Measurements from ENCODE around the gene ALOXE3. TPM values are rescaled to one million over a fixed set of nuclear protein-coding genes. Genes with fewer than 3 reads are reported as not detected.

The ALOXE3 gene
- total and polyA plus RNA-seq, 12 donors, result not detected

GRCh38 chr17:8100763-8101162, 17.6 kb downstream of the ALOXE3 start:
- Histone ChIP-seq H3K9me3 (replicated peaks in 1 of 3) (no peaks in the 10 kb centered on the region), H3K36me3 (replicated peaks in 1 of 2) (no peaks in the 10 kb centered on the region), H3K27ac (no peak overlapping the region), H3K4me1 (replicated peaks in 1 of 2) (no peaks in the 10 kb centered on the region), H3K27me3 (no peaks in the 10 kb centered on the region), H3K4me3 (no peak overlapping the region)
- TF ChIP-seq POLR2A (IDR thresholded peaks at IDR 0.05) (no peak), CTCF (IDR thresholded peaks at IDR 0.05) (no peak)
- WGBS, 4 donors, result 77 to 89% (median 85%) methylated on average over 2 of the region's 2 CpGs
- intact Hi-C loops (cut with DNase I), result no loop called here
- DNase-seq, result no peak

DNA sequence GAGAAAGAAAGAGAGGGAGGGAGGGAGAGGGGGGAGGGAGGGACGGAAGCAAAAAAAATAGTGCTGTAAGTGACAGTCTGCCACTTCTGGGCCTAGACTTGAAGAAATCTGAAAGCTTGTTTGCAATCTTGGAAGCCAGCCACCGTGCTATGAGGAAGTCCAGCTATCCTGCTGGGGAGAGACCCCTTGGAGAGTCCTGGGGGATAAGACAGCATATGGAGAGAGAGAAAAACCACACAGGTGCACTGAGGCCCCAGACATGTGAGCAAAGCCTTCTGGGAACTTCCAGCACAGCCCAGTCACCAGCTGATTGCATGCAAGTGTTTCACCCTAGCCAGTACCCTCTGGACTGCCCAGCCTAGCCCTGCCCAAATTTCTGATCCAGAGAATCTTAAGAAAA, 18.2 kb downstream of the ALOXE3 start:
- H3K27ac ChIP-seq, result no peak overlapping the region
- WGBS, 4 donors, result 49 to 62% (median 52%) methylated on average over 2 of the region's 2 CpGs
- H3K36me3 ChIP-seq (replicated peaks in 1 of 2), result no peaks in the 10 kb centered on the region
- no peaks in the 10 kb centered on the region for H3K27me3 ChIP-seq
- intact Hi-C loops (cut with DNase I), result no loop called here
- no peak for DNase-seq
- no peaks in the 10 kb centered on the region for H3K4me1 ChIP-seq (replicated peaks in 1 of 2)
- no peak for TF ChIP-seq POLR2A (IDR thresholded peaks at IDR 0.05)
- no peak for TF ChIP-seq CTCF (IDR thresholded peaks at IDR 0.05)
- no peaks in the 10 kb centered on the region for H3K9me3 ChIP-seq (replicated peaks in 1 of 3)
- H3K4me3 ChIP-seq, result no peak overlapping the region

- no peaks in the 10 kb centered on the region for H3K4me1 ChIP-seq (replicated peaks in 1 of 2)
- TF ChIP-seq POLR2A (IDR thresholded peaks at IDR 0.05), result no peak
- no peak for TF ChIP-seq CTCF (IDR thresholded peaks at IDR 0.05)
- DNase-seq, result no peak
- peaks cover 2% of the 10 kb centered on the region for H3K27me3 ChIP-seq
- no peak overlapping the region for H3K4me3 ChIP-seq
- 67 to 93% (median 79%) methylated on average over 2 to 8 of the region's 8 CpGs for WGBS, 4 donors
- no peaks in the 10 kb centered on the region for H3K36me3 ChIP-seq (replicated peaks in 1 of 2)
- no peak overlapping the region for H3K27ac ChIP-seq
- H3K9me3 ChIP-seq (replicated peaks in 1 of 3), result no peaks in the 10 kb centered on the region
- intact Hi-C loops (cut with DNase I), result loop anchor here in 1 of 2 donors (10.0 kb wide), 1 partner anchor 218 kb away; the partner anchor contains the start of gene ARHGEF15
Observed at GRCh38 chr17:8096541-8096940, 21.8 kb downstream of the ALOXE3 start.

GRCh38 chr17:8095361-8095760, 23.0 kb downstream of the ALOXE3 start:
- Histone ChIP-seq H3K27ac (no peak overlapping the region), H3K4me1 (replicated peaks in 1 of 2) (no peaks in the 10 kb centered on the region), H3K9me3 (replicated peaks in 1 of 3) (no peaks in the 10 kb centered on the region), H3K36me3 (replicated peaks in 1 of 2) (no peaks in the 10 kb centered on the region), H3K27me3 (peaks cover 2% of the 10 kb centered on the region), H3K4me3 (no peak overlapping the region)
- intact Hi-C loops (cut with DNase I), result loop anchor here in 1 of 2 donors (10.0 kb wide), 1 partner anchor 219 kb away; the partner anchor contains the start of gene ARHGEF15
- no peak for TF ChIP-seq CTCF (IDR thresholded peaks at IDR 0.05)
- TF ChIP-seq POLR2A (IDR thresholded peaks at IDR 0.05), result no peak
- 72 to 84% (median 79%) methylated on average over 5 to 6 of the region's 6 CpGs for WGBS, 4 donors
- DNase-seq, result no peak
